RWPE1 (cell line): ENCODE measurements around the gene PSEN2.

Experiments used
- CTCF ChIA-PET: fragments of 350-600 bp; sonication (Branson Sonifier 250); formaldehyde crosslinking; extraction: SDS; loops from one replicate; lab custom pipeline; 2021; lab: Yijun Ruan, JAX
- POLR2A ChIA-PET: fragments of 400-600 bp; formaldehyde crosslinking; extraction: SDS; loops from one replicate; lab custom pipeline; 2020; ENCODE audit warnings: antibody characterized with exemption; ENCODE audit not compliant: low non-redundant PET; lab: Yijun Ruan, JAX
- DNase-seq: peaks from one replicate; pipeline ENCODE4 v3.0.0; 2012; ENCODE audit warnings: low spot score
- H3K27ac ChIP-seq: fragments of 450-650 bp; 2 replicates; pipeline ENCODE4 v1.5.1; 2017
- CTCF ChIP-seq: fragments of 450-650 bp; conservative IDR thresholded peaks from 2 replicates; pipeline ENCODE4 v1.5.1; 2017; ENCODE audit warnings: low read depth, mild to moderate bottlenecking

Gene PSEN2

DNA sequence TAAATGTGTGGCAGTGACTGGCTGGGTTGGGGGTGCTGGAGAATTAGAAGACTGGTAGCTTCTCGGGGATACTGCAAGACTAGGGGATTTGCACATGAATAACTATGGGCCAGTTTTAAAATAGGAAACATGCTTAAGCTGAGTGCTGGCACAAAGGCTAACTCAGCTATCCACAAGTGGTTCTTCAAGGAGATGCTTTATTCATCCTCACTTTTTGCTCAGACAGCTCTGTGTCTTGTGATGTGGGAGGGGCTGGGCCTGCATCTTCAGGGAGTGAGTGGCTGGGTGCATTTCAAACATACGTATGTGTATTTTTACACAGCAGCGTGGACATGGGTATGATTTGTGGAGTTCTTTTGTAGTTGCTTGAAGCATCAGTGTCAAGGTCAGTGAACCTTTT lies 72.0 kb downstream of the PSEN2 start:
- CTCF ChIA-PET = interaction anchor here (0.6 kb wide), 1 partner anchor 69 kb away, joined by 3 read pairs; no protein-coding TSS in a partner anchor

GRCh38 chr1:226943156-226943555 lies 72.7 kb downstream of the PSEN2 start:
- POLR2A ChIA-PET = no interaction called here
- TF ChIP-seq CTCF = no peak
- no peak overlapping the region for H3K27ac ChIP-seq
- CTCF ChIA-PET = interaction anchor here (0.6 kb wide), 1 partner anchor 307 kb away, joined by 3 read pairs; no protein-coding TSS in a partner anchor
- DNase-seq = no peak

More for the DNA sequence above, 72.0 kb downstream of the PSEN2 start:
- no peak for DNase-seq
- POLR2A ChIA-PET = interaction anchor here (0.5 kb wide), 1 partner anchor 366 kb away, joined by 3 read pairs; no protein-coding TSS in a partner anchor
- H3K27ac ChIP-seq = no peak overlapping the region
- TF ChIP-seq CTCF = no peak

DNA sequence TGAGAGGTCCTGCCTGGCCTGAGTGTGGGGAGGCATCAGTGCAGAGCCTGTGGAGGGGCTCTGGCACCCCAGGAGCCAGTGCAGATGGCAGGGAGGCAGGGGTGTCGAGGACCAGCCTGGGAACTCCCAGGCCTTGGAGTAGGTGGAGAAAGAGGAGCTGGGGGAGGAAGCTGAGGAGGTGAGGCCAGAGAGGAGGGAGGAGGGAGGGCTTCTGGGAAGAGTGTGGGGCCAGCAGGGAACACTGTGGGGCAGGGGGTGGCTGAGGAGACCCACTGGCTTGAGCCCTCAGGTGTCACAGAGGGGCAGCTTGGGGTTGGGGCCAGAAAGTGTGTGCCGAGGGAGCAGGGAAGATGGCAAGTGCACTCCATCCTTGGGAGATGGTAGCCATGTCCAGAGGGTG lies 73.5 kb downstream of the PSEN2 start:
- no peak for TF ChIP-seq CTCF
- POLR2A ChIA-PET = interaction anchor here (0.6 kb wide), 1 partner anchor 387 kb away, joined by 3 read pairs; no protein-coding TSS in a partner anchor
- DNase-seq = no peak
- no peak overlapping the region for H3K27ac ChIP-seq
- CTCF ChIA-PET = interaction anchor here (0.6 kb wide), 1 partner anchor 596 kb away, joined by 4 read pairs; no protein-coding TSS in a partner anchor

DNA sequence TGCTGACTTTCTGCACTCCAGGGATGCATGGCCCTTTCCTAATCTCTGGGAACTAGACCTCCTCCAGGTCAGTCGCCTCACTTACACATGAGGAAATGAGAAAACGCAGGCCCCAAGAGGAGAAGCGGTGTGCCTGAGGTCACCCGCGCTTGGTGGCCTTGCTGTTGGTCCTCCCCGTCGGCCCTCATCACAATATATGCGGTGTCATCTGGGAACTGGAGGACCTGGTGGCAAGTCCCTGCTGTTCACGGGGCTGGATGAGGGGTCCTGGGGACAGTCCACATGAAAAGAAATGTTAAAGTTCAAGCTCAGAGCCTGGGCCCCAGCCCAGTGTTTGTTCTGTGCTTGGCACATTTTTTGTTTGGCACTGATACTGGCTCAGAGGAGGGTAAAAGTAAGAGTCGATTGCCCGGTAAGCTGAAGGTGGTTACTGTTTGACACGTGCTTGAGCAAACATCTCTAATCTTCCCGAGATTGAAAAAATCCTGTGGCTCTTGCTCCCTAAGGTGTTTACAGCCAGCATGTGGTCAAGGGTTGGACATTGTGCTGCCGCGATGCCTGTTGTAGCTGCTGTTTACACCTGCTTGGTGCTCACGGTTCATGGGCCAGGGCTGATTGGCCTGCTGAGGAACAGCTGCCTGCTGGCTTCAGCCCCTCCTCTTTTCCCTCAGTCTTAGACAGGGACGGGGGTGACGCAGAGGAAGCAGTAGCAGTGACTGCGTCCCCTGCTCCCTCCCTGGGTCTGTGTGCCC lies 74.9 kb downstream of the PSEN2 start:
- no peak for TF ChIP-seq CTCF
- DNase-seq = no peak
- CTCF ChIA-PET = interaction anchor here (0.7 kb wide), 1 partner anchor 601 kb away, joined by 4 read pairs; no protein-coding TSS in a partner anchor
- H3K27ac ChIP-seq = peak overlapping the region; percentile 5; the same call in 1 of the 2 replicates
- POLR2A ChIA-PET = no interaction called here
